CD4-positive, alpha-beta T cell (primary cell): Measurements from ENCODE around the gene OPN5. TPM values are rescaled to one million over a fixed set of nuclear protein-coding genes. Genes with fewer than 3 reads are reported as not detected.

ENCODE experiments used
- ATAC-seq: fragments of 200-7000 bp; cut with Tn5 transposase; one replicate; pipeline ENCODE4 v1.10.0; 2022; ENCODE audit warnings: mild to moderate bottlenecking; ENCODE audit not compliant: poor library complexity
- CTCF ChIA-PET: fragments of 350-600 bp; sonication (Branson Sonifier 250); formaldehyde crosslinking; loops from one replicate; lab custom pipeline; 2021; ENCODE audit warnings: antibody characterized with exemption, inconsistent platforms; lab: Charles Lee
- POLR2A ChIA-PET: fragments of 350-600 bp; sonication (Branson Sonifier 250); formaldehyde crosslinking; loops from one replicate; lab custom pipeline; 2021; ENCODE audit warnings: antibody characterized with exemption, inconsistent platforms; lab: Charles Lee
- DNase-seq, 14 experiments: peaks; one replicate each; pipeline ENCODE4 v3.0.0-alpha.2; 2013 to 2020; ENCODE audit warnings: mixed read lengths in 2 of 14
- H3K27ac ChIP-seq, 2 donors: one replicate each; pipeline versions ENCODE4 v1.5.1 to v1.7.0; 2013; ENCODE audit warnings: low read length in 2 of 2, low read depth in 1 of 2, mild to moderate bottlenecking in 1 of 2
- H3K27me3 ChIP-seq, 2 experiments: 1 replicate in 1 of 2; 2 replicates in 1 of 2; pipeline versions ENCODE4 v1.6.1 to v1.7.0; 2013; ENCODE audit warnings: low read length in 2 of 2, control low read depth in 1 of 2, mild to moderate bottlenecking in 1 of 2, moderate library complexity in 1 of 2; ENCODE audit not compliant: insufficient read depth in 2 of 2, control insufficient read depth in 1 of 2
- H3K36me3 ChIP-seq: one replicate; pipeline ENCODE4 v1.6.1; 2013; ENCODE audit warnings: low read length, control low read depth; ENCODE audit not compliant: insufficient read depth
- H3K4me1 ChIP-seq: one replicate; pipeline ENCODE4 v1.6.1; 2013; ENCODE audit warnings: low read length, control low read depth; ENCODE audit not compliant: insufficient read depth
- H3K4me3 ChIP-seq: one replicate; pipeline ENCODE4 v1.5.1; 2013; ENCODE audit warnings: mild to moderate bottlenecking, low read length, moderate library complexity
- H3K9me3 ChIP-seq, 2 experiments: 1 replicate in 1 of 2; 2 replicates in 1 of 2; pipeline versions ENCODE4 v1.6.1 to v1.7.0; 2013; ENCODE audit warnings: low read length in 2 of 2, mild to moderate bottlenecking in 2 of 2, control low read depth in 1 of 2, moderate library complexity in 1 of 2; ENCODE audit not compliant: control insufficient read depth in 1 of 2, insufficient read depth in 1 of 2
- H3K27ac Mint-ChIP-seq: one replicate; pipeline ENCODE4 v1.8.0; 2020; ENCODE audit warnings: mixed read lengths
- H3K27me3 Mint-ChIP-seq: one replicate; pipeline ENCODE4 v1.8.0; 2021; ENCODE audit warnings: mixed read lengths
- H3K36me3 Mint-ChIP-seq: one replicate; pipeline ENCODE4 v1.8.0; 2021; ENCODE audit warnings: low read depth, mixed read lengths
- H3K4me1 Mint-ChIP-seq: one replicate; pipeline ENCODE4 v1.8.0; 2021; ENCODE audit warnings: low read depth, mixed read lengths
- H3K4me3 Mint-ChIP-seq: one replicate; pipeline ENCODE4 v1.8.0; 2020; ENCODE audit warnings: mild to moderate bottlenecking, mixed read lengths
- H3K9me3 Mint-ChIP-seq: one replicate; pipeline ENCODE4 v1.8.0; 2020; ENCODE audit warnings: mixed read lengths
- CTCF ChIP-seq: fragments of 200-600 bp; IDR thresholded peaks from one replicate; pipeline ENCODE4 v1.8.0; 2022; ENCODE audit warnings: antibody characterized with exemption, mild to moderate bottlenecking
- intact Hi-C, 2 experiments: fragments of 100-400 bp; cut with DNase I in 1 of 2; cut with micrococcal nuclease in 1 of 2; formaldehyde crosslinking; loops; one replicate each; pipeline versions ENCODE4 v1.15.1 to v1.9.0; 2023 to 2025; cut with DNase I, micrococcal nuclease
- total RNA-seq, 174 experiments: library from RNA in 2 of 174; stranded (reverse) in 2 of 174; gene quantifications; one replicate each; pipeline ENCODE4 v1.2.3 and lab custom pipeline; 2021 to 2026

OPN5 gene
- total RNA-seq, 2 experiments from 2014 or later = not detected

GRCh38 chr6:47789553-47789952, 7.7 kb downstream of the OPN5 start:
- Histone ChIP-seq H3K27me3 (peaks cover 4% of the 10 kb centered on the region in 2 experiments), H3K4me3 (no peak overlapping the region), H3K27ac (no peak overlapping the region), H3K36me3 (no peaks in the 10 kb centered on the region), H3K4me1 (peaks cover 5% of the 10 kb centered on the region), H3K9me3 (no peaks in the 10 kb centered on the region)
- no peak overlapping the region for H3K27ac Mint-ChIP-seq
- H3K27me3 Mint-ChIP-seq = peaks cover 50% of the 10 kb centered on the region
- H3K36me3 Mint-ChIP-seq = no peaks in the 10 kb centered on the region
- no peak for ATAC-seq
- no peaks in the 10 kb centered on the region for H3K4me1 Mint-ChIP-seq
- no peak for TF ChIP-seq CTCF
- H3K9me3 Mint-ChIP-seq = no peaks in the 10 kb centered on the region
- H3K4me3 Mint-ChIP-seq = no peak overlapping the region
- no peak for DNase-seq
- intact Hi-C loops = loop anchor here in 1 of 2 experiments (2.0 kb wide), 1 partner anchor 1619 kb away; no protein-coding TSS in a partner anchor
- CTCF ChIA-PET = interaction anchor here (1.9 kb wide), 1 partner anchor 9 kb away, joined by 10 read pairs; no protein-coding TSS in a partner anchor
- POLR2A ChIA-PET = interaction anchor here (0.6 kb wide), 1 partner anchor 978 kb away, joined by 3 read pairs; no protein-coding TSS in a partner anchor

- Mint-ChIP-seq H3K9me3 (no peaks in the 10 kb centered on the region), H3K36me3 (no peaks in the 10 kb centered on the region), H3K4me1 (no peaks in the 10 kb centered on the region), H3K4me3 (no peak overlapping the region), H3K27ac (no peak overlapping the region), H3K27me3 (peaks cover 43% of the 10 kb centered on the region)
- Histone ChIP-seq H3K36me3 (no peaks in the 10 kb centered on the region), H3K9me3 (no peaks in the 10 kb centered on the region), H3K4me3 (no peak overlapping the region), H3K27me3 (peaks cover 2 to 4% of the 10 kb centered on the region in 2 experiments), H3K4me1 (peaks cover 5% of the 10 kb centered on the region), H3K27ac (no peak overlapping the region)
- ATAC-seq = no peak
- no peak for TF ChIP-seq CTCF
- DNase-seq = no peak
- ChIA-PET CTCF (no interaction called here), POLR2A (no interaction called here)
- intact Hi-C loops = no loop called here
Observed at GRCh38 chr6:47792216-47792733, 10.4 kb downstream of the OPN5 start.

GRCh38 chr6:47794577-47795135, 12.8 kb downstream of the OPN5 start:
- no peak overlapping the region for H3K4me3 Mint-ChIP-seq
- intact Hi-C loops = no loop called here
- H3K36me3 Mint-ChIP-seq = no peaks in the 10 kb centered on the region
- no peaks in the 10 kb centered on the region for H3K4me1 Mint-ChIP-seq
- peaks cover 32% of the 10 kb centered on the region for H3K27me3 Mint-ChIP-seq
- H3K27ac Mint-ChIP-seq = no peak overlapping the region
- Histone ChIP-seq H3K9me3 (no peaks in the 10 kb centered on the region), H3K4me3 (no peak overlapping the region), H3K36me3 (no peaks in the 10 kb centered on the region), H3K27ac (no peak overlapping the region), H3K27me3 (no peaks in the 10 kb centered on the region), H3K4me1 (no peaks in the 10 kb centered on the region)
- ChIA-PET CTCF (no interaction called here), POLR2A (no interaction called here)
- DNase-seq = no peak
- no peaks in the 10 kb centered on the region for H3K9me3 Mint-ChIP-seq
- no peak for ATAC-seq
- no peak for TF ChIP-seq CTCF
